A549 treated with Hydrocortisone at 1 μM for 4 hours (cell line): ENCODE measurements around the gene CHRNA3. TPM values are rescaled to one million over a fixed set of nuclear protein-coding genes. Genes with fewer than 3 reads are reported as not detected.

ENCODE experiments used
- total RNA-seq: library from RNA; stranded (reverse); fragments of 200-300 nt; extraction: Qiagen RNA extraction; gene quantifications from 5 replicates; pipeline ENCODE4 v1.2.3, GENCODE V29; 2022

CHRNA3 gene
- 0.32 to 0.82 TPM (median 0.36 TPM) in 5 replicates for total RNA-seq

DNA sequence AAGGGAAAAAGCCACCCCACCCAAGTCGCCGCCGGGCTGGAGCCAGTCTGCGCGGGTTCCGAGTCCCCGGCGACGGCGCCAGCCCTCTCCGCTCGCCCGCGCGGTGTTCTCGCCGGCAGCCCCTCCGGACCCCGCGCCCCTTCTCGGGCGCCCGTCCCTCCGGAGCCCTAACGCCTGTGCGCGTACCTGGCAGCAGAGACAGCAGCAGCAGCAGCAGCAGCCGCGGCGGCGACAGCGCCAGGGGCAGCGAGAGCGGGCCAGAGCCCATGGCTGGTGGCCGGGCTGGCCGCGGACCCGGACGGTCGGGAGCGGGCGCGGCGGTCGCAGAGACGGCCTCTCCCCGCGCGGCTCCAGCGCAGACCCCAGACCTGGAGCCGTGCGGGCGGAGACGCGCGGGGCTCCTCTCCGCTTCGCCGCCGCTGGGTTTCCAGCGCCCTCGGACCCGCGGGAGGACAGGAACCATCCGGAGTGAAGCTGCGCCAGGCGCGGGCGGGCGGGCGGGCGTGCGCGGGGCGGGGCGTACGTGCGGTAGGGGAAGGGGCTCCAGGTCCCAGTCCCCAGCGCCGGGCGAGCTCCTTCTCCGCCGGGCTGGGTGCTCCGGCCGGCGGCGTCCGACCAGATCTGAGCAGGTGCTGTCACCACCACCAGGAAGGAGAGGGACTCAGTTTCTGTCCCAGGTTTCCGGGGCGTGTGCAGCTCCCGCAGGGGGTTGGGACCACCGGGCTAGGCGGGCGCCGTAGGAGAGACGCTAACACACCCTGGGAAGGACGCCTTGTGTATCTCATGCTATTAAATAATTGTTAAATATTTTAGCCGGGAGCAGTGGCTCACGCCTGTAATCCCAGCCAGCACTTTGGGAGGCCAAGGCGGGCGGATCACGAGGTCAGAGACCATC lies at the start of gene CHRNA3:
Gene CHRNA3 (minus strand): TSS at position 470 of the 895 bp plus-strand sequence. CDS start 202 bp downstream, at position 268.

DNA sequence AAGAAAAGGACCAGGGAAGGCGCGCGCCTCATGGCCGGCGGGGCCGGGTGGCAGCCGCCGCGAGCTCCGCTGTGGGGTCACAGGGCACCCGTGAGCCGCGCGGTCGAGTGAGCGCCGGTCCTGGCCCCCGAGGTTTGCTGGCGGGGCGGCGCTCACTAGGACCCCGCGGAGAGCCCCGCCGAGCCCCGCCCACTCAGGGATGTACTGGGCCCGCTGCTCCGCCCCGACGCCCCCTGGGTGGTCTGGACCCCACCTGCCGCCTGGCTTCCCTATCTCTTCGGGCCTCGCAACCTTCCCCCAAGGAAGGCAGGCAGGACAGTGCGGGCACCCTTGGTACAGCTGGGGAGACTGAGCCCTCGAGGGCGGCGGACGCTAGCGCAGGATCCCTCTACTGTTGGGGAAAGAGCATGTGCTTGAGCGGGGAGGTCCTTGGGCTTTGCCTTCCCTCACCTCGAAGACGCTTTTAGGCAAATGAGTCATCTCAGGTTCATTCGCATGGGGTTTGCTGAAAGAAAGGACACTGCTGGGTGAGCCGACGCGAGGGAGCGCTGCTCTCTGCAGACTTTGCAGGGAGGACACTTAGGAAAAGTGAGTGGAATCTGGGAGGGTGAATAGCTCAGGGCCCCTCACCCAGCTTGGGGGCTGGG lies 20.4 kb upstream of the CHRNA3 start, which contains the start of gene CHRNB4:
Gene CHRNB4 (minus strand): TSS at position 109 of the 647 bp plus-strand sequence. CDS start 77 bp downstream, at position 32.

DNA sequence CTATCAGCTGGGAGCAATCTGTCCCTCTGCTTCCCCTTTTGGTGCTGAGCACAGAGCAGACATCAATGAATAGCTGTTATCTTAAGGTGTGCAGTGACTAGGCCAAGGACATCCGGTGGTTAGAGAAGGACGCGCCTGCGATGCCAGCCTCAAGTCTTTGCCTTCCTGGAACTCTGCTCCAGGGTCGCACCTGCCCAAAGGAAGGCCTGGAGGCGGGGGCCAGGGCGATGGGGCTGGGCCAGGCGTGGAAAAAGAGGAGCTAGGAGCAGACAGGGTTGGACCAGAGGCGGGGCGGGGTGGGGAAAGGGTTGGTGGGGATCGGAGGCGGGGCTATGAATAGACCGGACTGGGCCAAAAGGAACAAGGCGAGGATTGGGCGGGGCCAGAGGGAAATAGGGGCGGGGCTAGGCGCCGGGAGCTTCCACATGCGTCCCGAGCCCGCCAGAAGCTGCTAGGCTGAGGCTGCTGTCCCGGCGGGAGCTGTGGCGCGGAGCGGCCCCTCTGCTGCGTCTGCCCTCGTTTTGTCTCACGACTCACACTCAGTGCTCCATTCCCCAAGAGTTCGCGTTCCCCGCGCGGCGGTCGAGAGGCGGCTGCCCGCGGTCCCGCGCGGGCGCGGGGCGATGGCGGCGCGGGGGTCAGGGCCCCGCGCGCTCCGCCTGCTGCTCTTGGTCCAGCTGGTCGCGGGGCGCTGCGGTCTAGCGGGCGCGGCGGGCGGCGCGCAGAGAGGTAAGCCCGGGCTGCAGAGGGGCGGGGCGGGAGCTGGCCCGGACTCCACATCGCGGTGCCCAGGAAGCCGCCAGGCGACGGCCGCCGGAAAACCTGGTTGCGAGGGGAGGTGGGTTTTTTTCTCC lies 55.5 kb downstream of the CHRNA3 start, which contains the start of gene CHRNA5:
Gene CHRNA5 (plus strand): TSS at position 424 of the 854 bp plus-strand sequence. CDS start 200 bp downstream, at position 624.

Other genes starting within 250 kb of the CHRNA3 start
- 31.4 to 50.3 TPM (median 46.8 TPM) in 5 replicates for gene IREB2, start 182.8 kb downstream of the CHRNA3 start, total RNA-seq
- gene HYKK, start 113.4 kb downstream of the CHRNA3 start, total RNA-seq: 5.2 to 6.5 TPM (median 5.7 TPM) in 5 replicates
- 370 to 480 TPM (median 395 TPM) in 5 replicates for gene PSMA4, start 80.6 kb downstream of the CHRNA3 start, total RNA-seq
- 29.7 to 34.6 TPM (median 32.5 TPM) in 5 replicates for gene CHRNA5, start 55.5 kb downstream of the CHRNA3 start, total RNA-seq
- gene CHRNB4, start 20.2 kb upstream of the CHRNA3 start, total RNA-seq: 0.75 to 1.4 TPM (median 0.89 TPM) in 5 replicates
- gene ADAMTS7, start 190.5 kb upstream of the CHRNA3 start, total RNA-seq: 7.2 to 11.0 TPM (median 8.4 TPM) in 5 replicates